22Rv1 (cell line): ENCODE results near the gene DNAL4.

ENCODE experiments used
- H3K27ac ChIP-seq: fragments of 450-650 bp; 2 replicates; pipeline ENCODE4 v1.5.1; 2017
- CTCF ChIP-seq: fragments of 450-650 bp; IDR thresholded peaks from 2 replicates; pipeline ENCODE4 v1.5.1; 2017; ENCODE audit warnings: mild to moderate bottlenecking
- ZFX ChIP-seq: fragments of 450-650 bp; IDR thresholded peaks from 2 replicates; pipeline ENCODE4 v1.6.1; 2017; ENCODE audit warnings: antibody characterized with exemption, borderline replicate concordance

The DNAL4 gene

GRCh38 chr22:38776086-38776485 is 17.9 kb downstream of the DNAL4 start:
- TF ChIP-seq CTCF: no peak
- no peak for TF ChIP-seq ZFX
- H3K27ac ChIP-seq: no peak overlapping the region

DNA sequence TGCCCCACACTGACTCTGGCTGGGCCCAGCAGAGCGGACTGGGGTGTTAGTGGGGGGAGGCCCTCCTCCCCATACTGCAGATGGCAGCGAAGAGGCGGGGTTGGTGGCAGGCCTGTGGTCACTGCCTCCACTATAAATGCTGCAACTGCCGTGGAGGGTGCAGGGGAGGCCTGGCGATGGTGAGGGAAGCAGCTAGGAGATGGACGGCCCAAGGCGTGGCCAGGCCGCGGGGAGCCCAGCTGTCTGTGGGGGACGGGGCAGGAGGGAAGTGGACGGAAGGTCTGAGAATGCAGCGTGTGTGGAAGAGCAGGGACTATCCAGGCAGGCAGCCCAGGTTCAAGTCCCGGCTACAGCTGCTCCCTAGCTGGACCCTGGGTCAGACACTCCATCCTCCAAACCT is 18.3 kb downstream of the DNAL4 start:
- H3K27ac ChIP-seq: no peak overlapping the region
- TF ChIP-seq ZFX (no peak), CTCF (no peak)

GRCh38 chr22:38774496-38775166 is 19.3 kb downstream of the DNAL4 start:
- TF ChIP-seq ZFX (no peak), CTCF (no peak)

GRCh38 chr22:38773363-38773946 is 20.5 kb downstream of the DNAL4 start:
- TF ChIP-seq ZFX: no peak
- no peak for TF ChIP-seq CTCF
- H3K27ac ChIP-seq: no peak overlapping the region

More at GRCh38 chr22:38774496-38775166, 19.3 kb downstream of the DNAL4 start:
- no peak overlapping the region for H3K27ac ChIP-seq

GRCh38 chr22:38772623-38772873 is 21.4 kb downstream of the DNAL4 start:
- TF ChIP-seq CTCF: no peak
- TF ChIP-seq ZFX: no peak
- H3K27ac ChIP-seq: no peak overlapping the region

DNA sequence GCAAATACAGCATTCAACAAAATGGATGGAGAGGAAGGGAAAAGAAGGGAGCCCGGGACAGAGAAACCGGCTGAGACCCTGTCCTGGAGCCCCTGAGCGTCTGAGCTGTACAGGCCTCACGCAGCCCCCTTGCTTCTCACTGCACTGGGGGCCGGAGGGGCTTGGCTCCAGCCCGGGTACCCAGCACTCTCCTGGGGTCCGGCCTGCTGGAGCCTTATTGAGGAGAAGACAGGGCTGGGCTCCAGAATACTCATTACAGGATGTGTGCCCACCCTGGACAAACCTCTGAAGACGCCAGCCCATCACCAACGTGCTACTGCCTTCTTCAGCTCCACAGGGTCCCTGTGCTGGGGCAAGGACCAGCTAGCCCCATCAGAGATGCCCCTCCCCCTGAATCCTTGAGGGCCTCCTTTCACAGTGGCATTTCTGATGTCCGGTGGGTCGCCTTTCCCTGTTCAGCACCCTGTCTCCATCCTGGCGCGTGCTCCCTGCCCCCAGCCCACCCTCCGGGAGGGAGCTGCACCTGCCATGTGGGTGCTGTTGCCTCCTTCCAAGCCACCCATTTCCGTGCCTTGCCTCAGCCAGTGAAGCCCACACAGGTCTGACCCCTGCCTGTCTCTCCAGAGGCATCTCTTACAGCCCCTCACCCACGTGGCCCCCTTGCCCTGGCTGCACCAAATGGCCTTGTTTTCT is 23.5 kb downstream of the DNAL4 start:
- H3K27ac ChIP-seq: no peak overlapping the region
- TF ChIP-seq CTCF (no peak), ZFX (no peak)

DNA sequence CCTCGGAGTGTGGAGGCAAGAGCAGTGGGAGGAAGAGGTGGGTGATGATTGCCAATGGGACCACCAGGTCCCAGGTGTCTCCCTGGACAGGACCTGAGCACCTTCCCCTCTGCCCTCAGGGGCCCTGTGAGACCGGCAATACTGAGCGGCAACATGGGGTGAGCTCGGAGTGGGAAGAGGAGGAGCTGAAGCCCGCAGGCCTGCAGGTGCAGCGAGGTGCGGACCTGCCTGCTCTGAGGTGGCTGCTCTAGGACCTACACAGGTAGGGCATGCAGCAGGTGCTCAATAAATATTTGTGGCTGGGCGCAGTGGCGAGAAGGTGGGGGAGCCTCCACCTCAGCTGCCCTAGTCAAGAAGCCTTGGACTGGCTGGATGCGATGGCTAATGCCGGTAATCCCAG is 25.9 kb downstream of the DNAL4 start:
- no peak overlapping the region for H3K27ac ChIP-seq
- TF ChIP-seq CTCF: no peak
- TF ChIP-seq ZFX: no peak
